ENCODE results near the gene SGTB.

GRCh38 chr5:65663804-65664521 lies 57.9 kb downstream of the SGTB start:
- peak; percentile 43 to 60 (median 53) for TF ChIP-seq CTCF (optimal IDR thresholded peaks at IDR 0.05 in 1 of 3, IDR thresholded peaks at IDR 0.05 in 1 of 3, conservative IDR thresholded peaks at IDR 0.05 in 1 of 3; ENCODE audit: extremely low read depth in 1 of 3, insufficient read depth in 2 of 3, low read length in 3 of 3)
- TF ChIP-seq EZH2 (IDR thresholded peaks at IDR 0.05; ENCODE audit: low read length), result no peak

Data from keratinocyte (primary cell).